Measurements from ENCODE around the gene MTF2.

DNA sequence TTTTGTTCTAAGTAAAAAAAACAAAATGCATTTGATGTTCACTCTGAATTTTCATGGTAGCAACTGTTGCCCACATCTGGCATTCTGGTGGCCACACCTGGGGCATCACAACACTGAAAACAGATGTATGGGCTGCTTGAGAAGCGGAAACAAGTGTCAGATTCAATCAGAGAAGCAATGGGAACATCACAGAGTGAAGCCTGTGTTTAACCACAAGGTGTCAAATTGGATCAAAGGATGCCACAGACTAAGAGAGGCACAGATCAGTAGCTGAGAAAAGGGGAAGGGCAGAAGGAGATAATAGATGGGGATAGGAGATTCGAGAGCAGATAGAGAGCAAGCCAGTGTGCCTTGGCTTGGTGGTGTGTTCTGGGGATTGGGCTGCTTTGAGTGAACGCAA is 49.8 kb upstream of the MTF2 start:
- TF ChIP-seq, protein P1, sequence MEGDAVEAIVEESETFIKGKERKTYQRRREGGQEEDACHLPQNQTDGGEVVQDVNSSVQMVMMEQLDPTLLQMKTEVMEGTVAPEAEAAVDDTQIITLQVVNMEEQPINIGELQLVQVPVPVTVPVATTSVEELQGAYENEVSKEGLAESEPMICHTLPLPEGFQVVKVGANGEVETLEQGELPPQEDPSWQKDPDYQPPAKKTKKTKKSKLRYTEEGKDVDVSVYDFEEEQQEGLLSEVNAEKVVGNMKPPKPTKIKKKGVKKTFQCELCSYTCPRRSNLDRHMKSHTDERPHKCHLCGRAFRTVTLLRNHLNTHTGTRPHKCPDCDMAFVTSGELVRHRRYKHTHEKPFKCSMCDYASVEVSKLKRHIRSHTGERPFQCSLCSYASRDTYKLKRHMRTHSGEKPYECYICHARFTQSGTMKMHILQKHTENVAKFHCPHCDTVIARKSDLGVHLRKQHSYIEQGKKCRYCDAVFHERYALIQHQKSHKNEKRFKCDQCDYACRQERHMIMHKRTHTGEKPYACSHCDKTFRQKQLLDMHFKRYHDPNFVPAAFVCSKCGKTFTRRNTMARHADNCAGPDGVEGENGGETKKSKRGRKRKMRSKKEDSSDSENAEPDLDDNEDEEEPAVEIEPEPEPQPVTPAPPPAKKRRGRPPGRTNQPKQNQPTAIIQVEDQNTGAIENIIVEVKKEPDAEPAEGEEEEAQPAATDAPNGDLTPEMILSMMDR (IDR thresholded peaks at IDR 0.05; ENCODE audit: low read length): no peak
- no peak for TF ChIP-seq EZH2 (optimal IDR thresholded peaks at IDR 0.05; ENCODE audit: low read depth, low read length)
- no peak for TF ChIP-seq EZH2phosphoT487 (IDR thresholded peaks at IDR 0.05; ENCODE audit: low read length)

Measured in MM.1S (cell line).